T-helper 2 cell treated with Interferon-gamma antibody and Interleukin-4, amounts not matched to agents 5 μg/mL and 100 μg/mL, for 36 hours (primary cell): ENCODE measurements around the gene RBFOX2.

Source experiments
- DNase-seq: peaks from one replicate; pipeline ENCODE4 v3.0.0; 2021; ENCODE audit warnings: low spot score
- H3K27ac Mint-ChIP-seq: one replicate; pipeline ENCODE4 v1.8.0; 2021; ENCODE audit warnings: mild to moderate bottlenecking, mixed read lengths
- H3K27me3 Mint-ChIP-seq: one replicate; pipeline ENCODE4 v1.8.0; 2021; ENCODE audit warnings: low read depth, mixed read lengths
- H3K36me3 Mint-ChIP-seq: one replicate; pipeline ENCODE4 v1.8.0; 2021; ENCODE audit warnings: low read depth, mixed read lengths
- H3K4me1 Mint-ChIP-seq: one replicate; pipeline ENCODE4 v1.8.0; 2021; ENCODE audit warnings: low read depth, mixed read lengths
- H3K4me3 Mint-ChIP-seq: one replicate; pipeline ENCODE4 v1.8.0; 2022; ENCODE audit warnings: mild to moderate bottlenecking, moderate library complexity, mixed read lengths
- H3K9me3 Mint-ChIP-seq: one replicate; pipeline ENCODE4 v1.8.0; 2021; ENCODE audit warnings: mixed read lengths

RBFOX2 gene

GRCh38 chr22:35944458-35944857 is 84.2 kb downstream of the RBFOX2 start:
- Mint-ChIP-seq H3K27ac (no peak overlapping the region), H3K4me3 (no peak overlapping the region), H3K36me3 (no peaks in the 10 kb centered on the region), H3K4me1 (no peaks in the 10 kb centered on the region), H3K27me3 (peaks cover 10% of the 10 kb centered on the region), H3K9me3 (no peaks in the 10 kb centered on the region)
- no peak for DNase-seq

- Mint-ChIP-seq H3K9me3 (no peaks in the 10 kb centered on the region), H3K27ac (no peak overlapping the region), H3K36me3 (no peaks in the 10 kb centered on the region), H3K4me1 (no peaks in the 10 kb centered on the region), H3K27me3 (peaks cover 10% of the 10 kb centered on the region), H3K4me3 (no peak overlapping the region)
- no peak for DNase-seq
Measured at GRCh38 chr22:35940166-35940565, 88.5 kb downstream of the RBFOX2 start.

GRCh38 chr22:35938226-35938625 is 90.4 kb downstream of the RBFOX2 start:
- no peak overlapping the region for H3K27ac Mint-ChIP-seq
- H3K9me3 Mint-ChIP-seq: no peaks in the 10 kb centered on the region
- H3K36me3 Mint-ChIP-seq: no peaks in the 10 kb centered on the region
- DNase-seq: no peak
- H3K27me3 Mint-ChIP-seq: peaks cover 10% of the 10 kb centered on the region
- no peak overlapping the region for H3K4me3 Mint-ChIP-seq
- H3K4me1 Mint-ChIP-seq: no peaks in the 10 kb centered on the region

- Mint-ChIP-seq H3K4me1 (no peaks in the 10 kb centered on the region), H3K36me3 (no peaks in the 10 kb centered on the region), H3K27ac (no peak overlapping the region), H3K4me3 (no peak overlapping the region), H3K9me3 (no peaks in the 10 kb centered on the region), H3K27me3 (peaks cover 15% of the 10 kb centered on the region)
- no peak for DNase-seq
Measured at GRCh38 chr22:35930933-35931332, 97.7 kb downstream of the RBFOX2 start.

GRCh38 chr22:35928285-35928798 is 100.3 kb downstream of the RBFOX2 start:
- H3K27me3 Mint-ChIP-seq: peaks cover 18% of the 10 kb centered on the region
- no peaks in the 10 kb centered on the region for H3K9me3 Mint-ChIP-seq
- H3K36me3 Mint-ChIP-seq: no peaks in the 10 kb centered on the region
- DNase-seq: no peak
- H3K4me3 Mint-ChIP-seq: no peak overlapping the region
- no peak overlapping the region for H3K27ac Mint-ChIP-seq
- H3K4me1 Mint-ChIP-seq: no peaks in the 10 kb centered on the region

GRCh38 chr22:35923026-35923425 is 105.6 kb downstream of the RBFOX2 start:
- Mint-ChIP-seq H3K36me3 (no peaks in the 10 kb centered on the region), H3K4me3 (no peak overlapping the region), H3K9me3 (no peaks in the 10 kb centered on the region), H3K4me1 (no peaks in the 10 kb centered on the region), H3K27me3 (peaks cover 7% of the 10 kb centered on the region), H3K27ac (no peak overlapping the region)
- no peak for DNase-seq

- no peak overlapping the region for H3K4me3 Mint-ChIP-seq
- peak; percentile 33 for DNase-seq
- H3K4me1 Mint-ChIP-seq: no peaks in the 10 kb centered on the region
- H3K27me3 Mint-ChIP-seq: peaks cover 3% of the 10 kb centered on the region
- H3K36me3 Mint-ChIP-seq: no peaks in the 10 kb centered on the region
- no peak overlapping the region for H3K27ac Mint-ChIP-seq
- no peaks in the 10 kb centered on the region for H3K9me3 Mint-ChIP-seq
Measured at GRCh38 chr22:35921777-35922176, 106.8 kb downstream of the RBFOX2 start.

- DNase-seq: no peak
- Mint-ChIP-seq H3K4me3 (no peak overlapping the region), H3K9me3 (no peaks in the 10 kb centered on the region), H3K4me1 (no peaks in the 10 kb centered on the region), H3K36me3 (no peaks in the 10 kb centered on the region), H3K27ac (no peak overlapping the region), H3K27me3 (peaks cover 3% of the 10 kb centered on the region)
Measured at GRCh38 chr22:35921044-35921443, 107.6 kb downstream of the RBFOX2 start.

- H3K27ac Mint-ChIP-seq: no peak overlapping the region
- no peak for DNase-seq
- peaks cover 15% of the 10 kb centered on the region for H3K4me1 Mint-ChIP-seq
- H3K9me3 Mint-ChIP-seq: no peaks in the 10 kb centered on the region
- H3K27me3 Mint-ChIP-seq: no peaks in the 10 kb centered on the region
- H3K36me3 Mint-ChIP-seq: no peaks in the 10 kb centered on the region
- no peak overlapping the region for H3K4me3 Mint-ChIP-seq
Measured at GRCh38 chr22:35919002-35919542, 109.6 kb downstream of the RBFOX2 start.

GRCh38 chr22:35918456-35918855 is 110.2 kb downstream of the RBFOX2 start:
- no peaks in the 10 kb centered on the region for H3K9me3 Mint-ChIP-seq
- H3K27ac Mint-ChIP-seq: no peak overlapping the region
- no peak overlapping the region for H3K4me3 Mint-ChIP-seq
- no peak for DNase-seq
- no peaks in the 10 kb centered on the region for H3K27me3 Mint-ChIP-seq
- peaks cover 15% of the 10 kb centered on the region for H3K4me1 Mint-ChIP-seq
- H3K36me3 Mint-ChIP-seq: no peaks in the 10 kb centered on the region

- H3K4me3 Mint-ChIP-seq: no peak overlapping the region
- H3K36me3 Mint-ChIP-seq: no peaks in the 10 kb centered on the region
- DNase-seq: no peak
- H3K9me3 Mint-ChIP-seq: no peaks in the 10 kb centered on the region
- no peaks in the 10 kb centered on the region for H3K27me3 Mint-ChIP-seq
- H3K4me1 Mint-ChIP-seq: peaks cover 15% of the 10 kb centered on the region
- no peak overlapping the region for H3K27ac Mint-ChIP-seq
Measured at GRCh38 chr22:35917651-35918050, 111.0 kb downstream of the RBFOX2 start.

GRCh38 chr22:35915477-35916013 is 113.1 kb downstream of the RBFOX2 start:
- Mint-ChIP-seq H3K27ac (no peak overlapping the region), H3K27me3 (no peaks in the 10 kb centered on the region), H3K9me3 (no peaks in the 10 kb centered on the region), H3K4me3 (peak overlapping the region; percentile 39), H3K36me3 (no peaks in the 10 kb centered on the region), H3K4me1 (peaks cover 15% of the 10 kb centered on the region)
- no peak for DNase-seq

- Mint-ChIP-seq H3K27me3 (no peaks in the 10 kb centered on the region), H3K9me3 (no peaks in the 10 kb centered on the region), H3K27ac (peak overlapping the region; percentile 11)
Measured at GRCh38 chr22:35914665-35915476, 113.8 kb downstream of the RBFOX2 start.

GRCh38 chr22:35914357-35914664 is 114.3 kb downstream of the RBFOX2 start:
- no peak for DNase-seq
- H3K27me3 Mint-ChIP-seq: no peaks in the 10 kb centered on the region
- no peaks in the 10 kb centered on the region for H3K9me3 Mint-ChIP-seq
- H3K27ac Mint-ChIP-seq: peak overlapping the region; percentile 11
- H3K36me3 Mint-ChIP-seq: no peaks in the 10 kb centered on the region
- peaks cover 15% of the 10 kb centered on the region for H3K4me1 Mint-ChIP-seq
- peak overlapping the region; percentile 39 for H3K4me3 Mint-ChIP-seq

More at GRCh38 chr22:35914665-35915476, 113.8 kb downstream of the RBFOX2 start:
- no peak for DNase-seq
- H3K4me3 Mint-ChIP-seq: peak overlapping the region; percentile 39
- no peaks in the 10 kb centered on the region for H3K36me3 Mint-ChIP-seq
- peaks cover 15% of the 10 kb centered on the region for H3K4me1 Mint-ChIP-seq
